H7 (cell line): ENCODE data around the gene SMIM7. TPM values are rescaled to one million over a fixed set of nuclear protein-coding genes. Genes with fewer than 3 reads are reported as not detected.

Source experiments
- DNase-seq: peaks from one replicate; pipeline ENCODE4 v3.0.0; 2012
- H3K27me3 ChIP-seq: 2 replicates; pipeline ENCODE4 v1.6.0; 2011; ENCODE audit warnings: mild to moderate bottlenecking, low read length; ENCODE audit not compliant: control insufficient read depth, insufficient read depth
- H3K36me3 ChIP-seq: replicated peaks from 2 replicates; pipeline ENCODE4 v1.5.1; 2011; ENCODE audit warnings: low read length; ENCODE audit not compliant: control insufficient read depth, insufficient read depth
- H3K4me3 ChIP-seq: 2 replicates; pipeline ENCODE4 v1.5.1; 2011; ENCODE audit warnings: low read depth, mild to moderate bottlenecking, control low read depth, low read length, moderate library complexity; ENCODE audit not compliant: insufficient read depth
- total RNA-seq: library from RNA; depleted of rRNA; stranded (reverse); fragments of >200 nt; shearing (Covaris generic); gene quantifications from 2 replicates; pipeline ENCODE4 v1.2.3, GENCODE V29; 2014

Gene SMIM7
- total RNA-seq, 1 experiment from 2014 or later: 58.0 TPM

DNA sequence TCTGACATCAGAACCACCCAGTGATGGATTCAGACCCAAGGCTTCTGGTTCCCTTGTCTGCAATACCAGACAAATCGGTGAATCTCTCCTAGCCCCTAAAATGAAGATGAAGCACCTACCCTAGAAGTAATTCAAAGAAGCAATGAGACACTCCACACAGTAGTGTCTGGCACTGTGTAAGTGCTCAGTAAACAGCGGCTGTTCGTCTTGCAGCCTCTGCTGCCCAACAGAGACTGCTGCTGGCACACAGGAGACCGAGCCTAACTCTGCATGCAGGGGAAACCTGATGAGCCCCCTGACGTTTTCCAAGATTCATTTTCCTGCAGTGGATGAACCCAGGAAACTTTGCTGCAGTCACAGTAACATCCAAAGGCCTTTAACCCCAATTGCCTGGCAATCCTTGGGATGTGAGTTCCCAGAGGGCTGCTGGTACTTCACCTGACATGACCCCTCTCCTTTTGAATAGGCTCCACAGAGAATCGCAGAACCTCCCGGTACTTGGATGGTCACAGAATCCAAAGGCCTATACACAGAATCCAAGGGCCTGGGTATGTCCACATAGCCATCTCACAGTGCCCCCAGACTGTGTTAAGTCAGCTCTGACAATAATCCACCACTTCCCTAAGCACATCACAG, 38.7 kb downstream of the SMIM7 start:
- Histone ChIP-seq H3K27me3 (no peaks in the 10 kb centered on the region), H3K36me3 (peaks cover 7% of the 10 kb centered on the region), H3K4me3 (no peak overlapping the region)
- peak; percentile 13 for DNase-seq

DNA sequence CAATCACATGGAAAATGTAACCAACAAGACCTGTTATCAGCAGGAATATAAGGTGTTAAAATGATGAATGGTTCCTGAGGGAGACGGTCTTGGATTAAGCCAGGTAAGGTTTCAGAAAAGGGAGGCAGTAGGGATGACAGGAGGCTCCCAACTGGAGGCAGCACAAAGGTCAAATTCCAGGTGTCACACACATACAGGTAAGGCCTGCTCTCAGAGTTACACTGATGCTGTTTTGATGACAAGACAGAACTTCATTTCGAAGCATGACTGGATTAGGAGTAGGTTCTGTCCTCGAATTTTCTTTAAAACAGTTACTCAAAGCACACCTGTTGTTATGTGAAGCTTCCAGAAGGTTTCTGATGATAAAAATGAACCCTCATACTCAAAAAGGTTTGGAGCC, 39.4 kb downstream of the SMIM7 start:
- DNase-seq: no peak
- H3K27me3 ChIP-seq: no peaks in the 10 kb centered on the region
- H3K4me3 ChIP-seq: no peak overlapping the region
- peaks cover 7% of the 10 kb centered on the region for H3K36me3 ChIP-seq

- DNase-seq: no peak
- Histone ChIP-seq H3K27me3 (no peaks in the 10 kb centered on the region), H3K4me3 (no peak overlapping the region), H3K36me3 (peaks cover 7% of the 10 kb centered on the region)
Measured at GRCh38 chr19:16620018-16620417, 39.9 kb downstream of the SMIM7 start.

- H3K36me3 ChIP-seq: peaks cover 3% of the 10 kb centered on the region
- H3K4me3 ChIP-seq: no peak overlapping the region
- H3K27me3 ChIP-seq: no peaks in the 10 kb centered on the region
- no peak for DNase-seq
Measured at GRCh38 chr19:16619457-16619856, 40.5 kb downstream of the SMIM7 start.

GRCh38 chr19:16618248-16618647, 41.7 kb downstream of the SMIM7 start:
- H3K36me3 ChIP-seq: no peaks in the 10 kb centered on the region
- no peak overlapping the region for H3K4me3 ChIP-seq

GRCh38 chr19:16615808-16616207, 44.1 kb downstream of the SMIM7 start:
- H3K4me3 ChIP-seq: no peak overlapping the region
- no peaks in the 10 kb centered on the region for H3K27me3 ChIP-seq
- peak; percentile 77 for DNase-seq
- no peaks in the 10 kb centered on the region for H3K36me3 ChIP-seq

More at GRCh38 chr19:16618248-16618647, 41.7 kb downstream of the SMIM7 start:
- no peak for DNase-seq
- no peaks in the 10 kb centered on the region for H3K27me3 ChIP-seq

GRCh38 chr19:16614941-16615340, 45.0 kb downstream of the SMIM7 start:
- no peak overlapping the region for H3K4me3 ChIP-seq
- no peaks in the 10 kb centered on the region for H3K36me3 ChIP-seq
- DNase-seq: no peak
- no peaks in the 10 kb centered on the region for H3K27me3 ChIP-seq

GRCh38 chr19:16613841-16614240, 46.1 kb downstream of the SMIM7 start:
- Histone ChIP-seq H3K4me3 (no peak overlapping the region), H3K27me3 (no peaks in the 10 kb centered on the region), H3K36me3 (no peaks in the 10 kb centered on the region)
- DNase-seq: no peak

DNA sequence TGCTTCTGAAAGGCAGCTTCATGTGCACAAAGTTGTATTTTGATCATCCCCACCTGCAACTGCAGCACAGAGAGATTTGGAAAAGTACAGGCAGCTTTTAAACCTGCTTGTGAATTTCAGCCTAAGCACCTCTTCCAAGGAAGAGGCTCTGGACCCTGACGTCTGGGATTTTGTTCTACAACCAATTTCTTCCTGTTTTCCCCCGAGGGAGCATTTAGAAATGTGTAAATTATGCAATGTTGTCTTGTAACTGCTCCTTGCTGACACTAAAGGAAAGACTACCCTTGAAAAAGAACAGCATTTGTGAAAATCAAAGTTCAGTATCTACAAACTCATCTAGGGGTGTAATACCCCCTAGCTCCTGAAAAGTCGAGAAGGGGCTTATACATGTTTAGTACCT, 47.3 kb downstream of the SMIM7 start:
- no peaks in the 10 kb centered on the region for H3K36me3 ChIP-seq
- H3K4me3 ChIP-seq: no peak overlapping the region
- H3K27me3 ChIP-seq: no peaks in the 10 kb centered on the region
- no peak for DNase-seq

DNA sequence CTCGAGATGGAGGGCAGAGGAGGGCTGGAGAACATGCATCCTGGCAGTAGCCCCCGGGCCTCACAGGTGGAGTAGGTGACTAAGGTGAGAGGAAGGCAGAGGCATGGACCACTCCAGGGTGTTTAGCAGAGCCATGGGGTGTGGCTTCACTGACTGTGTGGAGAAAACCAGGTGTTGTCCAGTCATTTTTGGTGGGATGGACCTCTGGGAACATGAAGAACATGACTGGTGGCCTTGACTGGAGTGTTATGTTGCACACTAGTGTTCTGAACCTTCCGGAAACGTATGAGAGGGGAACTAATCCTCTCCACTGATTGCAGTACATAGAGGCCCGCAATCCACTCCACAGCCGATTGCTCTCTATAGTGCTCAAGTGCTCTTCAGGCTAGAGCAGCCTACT, 48.8 kb downstream of the SMIM7 start:
- Histone ChIP-seq H3K4me3 (no peak overlapping the region), H3K27me3 (no peaks in the 10 kb centered on the region), H3K36me3 (no peaks in the 10 kb centered on the region)
- DNase-seq: no peak

- Histone ChIP-seq H3K36me3 (no peaks in the 10 kb centered on the region), H3K4me3 (no peak overlapping the region), H3K27me3 (no peaks in the 10 kb centered on the region)
- DNase-seq: no peak
Measured at GRCh38 chr19:16609511-16610200, 50.3 kb downstream of the SMIM7 start.

- Histone ChIP-seq H3K36me3 (no peaks in the 10 kb centered on the region), H3K4me3 (no peak overlapping the region), H3K27me3 (no peaks in the 10 kb centered on the region)
- DNase-seq: no peak
Measured at GRCh38 chr19:16608290-16608739, 51.6 kb downstream of the SMIM7 start.

DNA sequence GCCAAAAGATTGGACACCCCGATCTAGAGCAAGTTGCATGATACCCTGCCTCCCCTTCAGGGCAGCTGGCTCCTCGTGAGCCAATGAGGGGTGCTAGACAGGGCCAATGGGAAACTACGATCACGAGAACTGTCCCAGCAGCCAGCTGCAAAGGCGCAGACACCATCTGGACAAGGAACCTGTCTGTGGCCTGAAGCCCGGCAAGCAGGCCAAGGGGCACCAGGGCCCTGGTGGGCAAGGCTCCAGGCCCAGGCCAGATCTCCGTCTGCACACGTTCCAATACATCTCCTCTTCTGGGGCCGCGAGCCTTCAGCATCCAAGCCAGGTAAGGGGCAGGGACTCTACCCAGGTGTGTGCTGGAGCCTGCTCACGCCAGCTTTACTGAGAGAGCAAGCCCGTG, 52.1 kb downstream of the SMIM7 start:
- no peaks in the 10 kb centered on the region for H3K27me3 ChIP-seq
- DNase-seq: no peak
- H3K4me3 ChIP-seq: no peak overlapping the region
- H3K36me3 ChIP-seq: no peaks in the 10 kb centered on the region

GRCh38 chr19:16605553-16605994, 54.4 kb downstream of the SMIM7 start:
- DNase-seq: no peak
- Histone ChIP-seq H3K27me3 (no peaks in the 10 kb centered on the region), H3K36me3 (no peaks in the 10 kb centered on the region), H3K4me3 (no peak overlapping the region)

GRCh38 chr19:16605115-16605514, 54.8 kb downstream of the SMIM7 start:
- Histone ChIP-seq H3K27me3 (no peaks in the 10 kb centered on the region), H3K4me3 (no peak overlapping the region), H3K36me3 (no peaks in the 10 kb centered on the region)
- DNase-seq: no peak
